Activated CD4-positive, alpha-beta T cell treated with anti-CD3 and anti-CD28 coated beads, Interleukin-2, Interleukin-4, amounts not matched to agents 100 ng/mL and 50 ng/mL, durations not matched to agents 16 hours and 8 hours (primary cell): Measurements from ENCODE around the gene UGT8.

Experiments
- DNase-seq: peaks from one replicate; pipeline ENCODE4 v3.0.0-alpha.2; 2020; ENCODE audit warnings: low spot score

Gene UGT8

GRCh38 chr4:114598191-114599121 is at the start of gene UGT8:
UGT8 (plus strand) TSS chr4:114598807; CDS start chr4:114622881, 24,074 bp downstream.
- DNase-seq: peak; percentile 17

GRCh38 chr4:114549638-114550037 is 49.0 kb upstream of the UGT8 start:
- DNase-seq: no peak

GRCh38 chr4:114558446-114559020 is 40.1 kb upstream of the UGT8 start:
- DNase-seq: no peak

- no peak for DNase-seq
Measured at GRCh38 chr4:114561590-114561989, 37.0 kb upstream of the UGT8 start.

GRCh38 chr4:114562176-114562904 is 36.3 kb upstream of the UGT8 start:
- no peak for DNase-seq

GRCh38 chr4:114563536-114564315 is 34.9 kb upstream of the UGT8 start:
- no peak for DNase-seq

- DNase-seq: no peak
Measured at GRCh38 chr4:114577386-114577785, 21.2 kb upstream of the UGT8 start.

GRCh38 chr4:114582621-114583020 is 16.0 kb upstream of the UGT8 start:
- DNase-seq: no peak

GRCh38 chr4:114588305-114588704 is 10.3 kb upstream of the UGT8 start:
- no peak for DNase-seq

GRCh38 chr4:114590360-114590759 is 8.2 kb upstream of the UGT8 start:
- DNase-seq: peak; percentile 1

- DNase-seq: no peak
Measured at GRCh38 chr4:114593526-114593925, 5.1 kb upstream of the UGT8 start.

- no peak for DNase-seq
Measured at GRCh38 chr4:114595207-114595606, 3.4 kb upstream of the UGT8 start.

- no peak for DNase-seq
Measured at GRCh38 chr4:114595921-114596320, 2.7 kb upstream of the UGT8 start.

GRCh38 chr4:114597410-114598115 is 1.0 kb upstream of the UGT8 start:
- no peak for DNase-seq

- no peak for DNase-seq
Measured at GRCh38 chr4:114599231-114599902, 760 bp downstream of the UGT8 start.

- no peak for DNase-seq
Measured at GRCh38 chr4:114599903-114600552, 1.4 kb downstream of the UGT8 start.

- DNase-seq: no peak
Measured at GRCh38 chr4:114600672-114601071, 2.1 kb downstream of the UGT8 start.

GRCh38 chr4:114601304-114602052 is 2.9 kb downstream of the UGT8 start:
- DNase-seq: no peak

- DNase-seq: no peak
Measured at GRCh38 chr4:114603497-114603896, 4.9 kb downstream of the UGT8 start.
